Ramos (cell line): ENCODE results near the gene TNFRSF8.

Experiments
- in situ Hi-C: fragments of 300-500 bp; cut with MboI; formaldehyde crosslinking; loops from one replicate; pipeline ENCODE4 v1.14.3; 2022; ENCODE audit warnings: low sequenced_read_pairs; ENCODE audit not compliant: unreplicated experiment

The TNFRSF8 gene

DNA sequence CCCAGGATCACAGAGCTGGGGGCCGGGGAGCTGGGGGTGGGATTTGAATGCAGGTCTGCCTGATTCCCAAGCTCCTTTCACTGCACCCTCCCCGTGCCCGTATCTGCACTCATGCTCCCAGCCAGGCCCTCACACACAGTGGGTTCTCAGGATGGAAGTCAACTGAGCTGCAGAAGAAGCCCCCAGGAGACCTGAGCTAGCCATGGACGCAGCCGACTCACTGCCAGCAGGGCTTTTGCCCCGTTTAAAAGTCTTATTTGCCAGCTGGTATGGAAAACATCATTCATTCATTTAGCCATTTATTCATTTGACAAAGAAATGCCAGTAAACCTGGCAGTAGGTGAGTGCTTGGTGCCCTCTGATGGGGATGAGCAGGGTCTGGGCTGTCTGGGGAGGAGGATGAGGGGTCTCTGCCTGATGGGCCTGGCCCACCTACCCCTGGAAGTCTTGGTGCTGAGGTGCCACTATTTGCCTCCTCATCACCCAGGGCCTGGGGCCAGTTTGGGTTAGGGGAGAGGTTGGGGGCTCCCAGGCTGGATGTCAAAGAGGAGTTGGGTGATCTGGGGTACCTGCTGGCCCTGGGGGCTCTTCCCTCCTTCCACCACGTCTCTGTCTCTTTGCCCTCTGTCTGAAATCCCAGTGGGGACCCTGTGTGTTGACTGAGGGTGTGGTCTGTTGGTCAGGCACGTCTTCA, 106.5 kb downstream of the TNFRSF8 start:
- in situ Hi-C loops = no loop called here

DNA sequence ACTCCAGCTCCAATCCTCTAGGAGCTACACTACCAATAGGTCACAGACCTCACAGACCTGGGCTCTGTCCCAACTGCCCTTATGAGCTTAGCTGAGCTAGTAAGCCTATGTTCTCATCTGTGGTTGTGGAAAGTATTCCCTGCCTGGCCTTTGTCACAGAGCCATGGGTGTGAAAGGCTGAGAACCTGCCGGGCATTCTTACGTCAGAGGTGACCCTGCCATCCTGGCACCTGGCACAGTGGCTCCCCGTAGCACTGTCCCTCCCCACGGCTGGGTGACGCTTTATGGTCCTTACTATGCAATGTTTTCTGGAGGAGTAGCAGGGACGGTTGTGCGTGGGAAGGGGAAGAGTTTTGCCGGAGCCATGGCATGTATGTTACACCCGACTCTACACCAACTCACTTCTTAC, 107.2 kb downstream of the TNFRSF8 start:
- in situ Hi-C loops = no loop called here

DNA sequence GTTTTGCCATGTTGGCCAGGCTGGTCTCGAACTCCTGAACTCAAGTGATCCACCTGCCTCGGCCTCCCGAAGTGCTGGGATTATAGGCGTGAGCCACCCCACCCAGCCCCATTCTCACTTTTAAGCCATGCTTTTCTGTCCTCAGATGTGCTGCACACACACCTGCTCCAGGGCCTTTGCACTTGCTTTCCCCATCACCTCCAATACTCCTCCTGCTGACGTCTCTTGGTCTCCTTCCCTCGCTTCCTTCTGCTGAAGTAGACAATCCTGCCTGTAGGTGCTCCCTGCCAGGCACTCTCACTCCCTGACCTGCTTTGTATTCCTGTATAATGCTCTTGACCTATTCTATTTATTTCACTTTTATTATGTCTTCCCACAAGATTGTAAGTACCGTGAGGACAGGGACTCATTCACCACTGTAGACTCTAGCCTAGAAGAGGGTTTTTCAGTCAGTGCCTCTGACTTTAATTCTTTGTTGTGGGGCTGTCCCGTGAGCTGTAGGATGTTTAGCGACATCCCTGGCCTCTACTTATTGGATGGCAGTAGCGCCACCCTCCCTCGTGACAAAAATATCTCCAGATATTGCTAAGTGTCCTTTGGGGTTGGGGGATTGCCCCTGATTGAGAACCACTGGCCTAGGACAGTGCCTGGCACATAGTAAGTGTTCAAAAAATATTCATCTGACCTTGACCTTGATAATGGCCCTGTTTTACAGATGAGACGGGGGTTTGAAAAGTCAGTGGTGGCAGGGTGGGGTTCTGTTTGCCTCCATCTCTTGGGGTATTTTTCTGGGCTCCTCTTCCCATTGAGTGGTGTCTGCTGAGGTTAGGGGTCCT, 108.3 kb downstream of the TNFRSF8 start:
- in situ Hi-C loops = no loop called here

DNA sequence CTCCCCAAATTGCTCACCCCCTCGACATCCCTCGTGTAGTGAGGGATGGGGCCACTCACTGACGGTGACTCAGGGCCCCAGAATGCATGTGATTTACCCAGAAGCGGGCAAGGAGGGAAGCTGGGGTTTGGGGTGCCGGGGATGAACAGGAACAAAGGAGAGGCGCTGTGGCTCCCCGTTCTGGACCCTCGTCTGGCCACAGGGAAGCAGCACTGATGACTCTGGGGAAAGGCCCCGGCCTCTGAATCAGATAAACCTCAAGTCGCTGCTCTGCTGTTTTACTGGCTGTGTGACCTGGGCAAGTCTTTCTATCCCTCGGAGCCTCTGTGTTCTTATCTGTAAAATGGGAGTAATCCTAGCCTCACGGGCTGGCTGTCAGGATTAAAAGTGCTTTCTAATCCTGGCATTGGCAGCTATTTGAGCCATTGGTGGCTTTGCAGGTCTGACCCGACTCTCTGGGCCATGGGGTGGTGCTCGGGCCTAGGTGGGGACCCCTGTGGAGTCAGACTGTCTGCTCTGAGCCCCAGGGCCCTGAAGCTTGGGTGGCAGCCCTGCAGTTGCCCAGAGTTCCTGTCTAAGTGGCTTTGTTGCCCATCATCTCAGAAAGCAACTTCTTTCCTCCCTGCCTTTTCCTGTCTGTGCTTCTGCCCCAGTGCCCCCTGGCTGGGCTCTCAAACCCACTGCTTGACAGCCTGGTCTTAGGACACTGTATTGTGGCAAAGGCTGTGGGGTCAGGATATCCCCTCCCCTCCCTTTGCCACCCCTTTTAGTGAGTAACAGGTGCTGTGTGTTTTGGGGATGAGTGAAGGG, 109.1 kb downstream of the TNFRSF8 start:
- in situ Hi-C loops = no loop called here

DNA sequence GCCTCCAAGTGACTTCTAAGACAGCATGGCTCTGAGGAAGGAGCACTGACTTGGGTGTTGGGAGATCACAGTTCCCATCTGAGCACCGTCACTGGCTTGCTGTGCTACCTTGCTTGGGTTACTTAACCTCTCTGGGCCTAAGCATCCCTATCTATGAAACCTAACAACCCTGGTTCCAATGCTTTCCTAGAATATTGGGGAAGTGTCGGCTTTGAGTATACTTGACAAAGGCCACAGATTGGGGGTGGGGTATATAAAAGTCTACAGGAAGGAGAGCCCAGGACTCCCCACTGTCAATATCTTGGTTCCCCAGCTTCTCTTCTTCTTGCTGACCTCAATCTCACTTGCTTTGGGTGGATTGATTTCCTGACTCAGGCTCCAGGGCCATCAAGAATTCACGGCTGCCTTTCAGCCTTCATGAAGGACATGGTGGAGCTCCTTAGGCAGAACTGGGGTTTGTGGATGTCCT, 110.0 kb downstream of the TNFRSF8 start:
- in situ Hi-C loops = no loop called here

DNA sequence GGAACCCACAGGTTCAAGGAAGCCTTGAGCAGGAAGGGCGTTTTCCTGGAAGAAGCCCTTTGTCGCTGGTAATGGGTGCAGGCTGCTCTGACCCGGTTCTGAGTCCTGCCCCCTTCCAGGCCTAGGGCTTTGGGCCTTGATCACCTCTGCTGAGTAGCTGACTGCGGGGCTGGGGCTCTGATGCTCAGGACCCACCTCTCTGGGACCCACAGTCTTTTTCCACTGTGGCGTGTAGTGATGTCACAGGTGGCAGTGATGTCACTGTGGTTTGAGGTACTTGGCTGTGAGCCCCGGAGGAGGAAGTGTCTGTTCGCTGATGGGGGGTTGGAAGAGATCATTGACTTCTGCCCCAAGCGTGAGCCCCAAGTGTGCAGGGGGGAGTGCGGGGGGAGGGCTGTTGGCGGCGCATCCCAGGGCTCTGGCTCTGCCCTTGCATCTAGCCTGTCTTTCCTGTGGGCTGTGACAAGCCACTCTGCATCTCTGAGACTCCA, 110.6 kb downstream of the TNFRSF8 start:
- in situ Hi-C loops = no loop called here

DNA sequence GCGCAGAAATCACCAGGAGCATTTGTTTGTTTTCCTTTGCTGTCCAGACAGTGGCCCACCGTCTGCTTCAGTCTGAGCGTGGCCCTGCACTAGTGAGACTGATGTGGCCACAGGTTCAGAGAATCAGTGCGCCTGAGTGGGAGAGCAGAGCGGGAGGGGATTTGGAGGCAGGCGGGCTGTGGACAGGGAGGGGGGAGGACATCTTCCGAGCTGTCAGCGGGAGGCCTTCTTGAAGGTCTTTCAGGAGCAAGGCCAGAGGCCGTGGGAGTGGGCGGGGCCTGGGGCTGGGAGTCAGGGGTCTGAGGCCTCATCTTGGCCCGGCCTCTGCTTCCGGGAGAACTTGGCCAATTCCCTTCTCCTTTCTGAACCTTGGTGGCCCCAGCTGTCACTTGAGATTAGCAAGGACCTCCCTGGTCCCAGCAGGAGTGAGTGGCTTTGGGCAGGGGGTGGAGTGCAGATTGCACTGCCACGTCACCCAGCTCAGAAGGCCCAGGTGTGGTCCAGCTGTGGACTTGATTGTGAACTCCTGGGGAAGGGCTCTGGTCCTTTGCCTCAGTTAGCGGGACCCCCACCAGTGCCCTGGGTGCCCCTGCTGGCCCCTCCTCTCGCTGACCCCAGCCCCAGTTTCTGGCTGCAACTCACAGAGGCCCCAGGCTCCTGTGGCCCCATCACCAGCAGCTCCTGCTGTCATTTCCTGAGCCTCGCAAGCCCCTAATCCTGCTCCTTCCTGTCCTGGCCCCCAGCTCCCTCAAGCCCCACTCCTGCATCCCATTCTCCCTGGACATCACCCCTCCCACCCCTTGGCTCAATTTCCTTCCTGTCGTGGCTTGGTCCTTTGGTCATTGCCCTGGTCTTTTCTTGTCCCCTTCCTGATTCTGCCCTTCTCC, 112.1 kb downstream of the TNFRSF8 start:
- in situ Hi-C loops = no loop called here

DNA sequence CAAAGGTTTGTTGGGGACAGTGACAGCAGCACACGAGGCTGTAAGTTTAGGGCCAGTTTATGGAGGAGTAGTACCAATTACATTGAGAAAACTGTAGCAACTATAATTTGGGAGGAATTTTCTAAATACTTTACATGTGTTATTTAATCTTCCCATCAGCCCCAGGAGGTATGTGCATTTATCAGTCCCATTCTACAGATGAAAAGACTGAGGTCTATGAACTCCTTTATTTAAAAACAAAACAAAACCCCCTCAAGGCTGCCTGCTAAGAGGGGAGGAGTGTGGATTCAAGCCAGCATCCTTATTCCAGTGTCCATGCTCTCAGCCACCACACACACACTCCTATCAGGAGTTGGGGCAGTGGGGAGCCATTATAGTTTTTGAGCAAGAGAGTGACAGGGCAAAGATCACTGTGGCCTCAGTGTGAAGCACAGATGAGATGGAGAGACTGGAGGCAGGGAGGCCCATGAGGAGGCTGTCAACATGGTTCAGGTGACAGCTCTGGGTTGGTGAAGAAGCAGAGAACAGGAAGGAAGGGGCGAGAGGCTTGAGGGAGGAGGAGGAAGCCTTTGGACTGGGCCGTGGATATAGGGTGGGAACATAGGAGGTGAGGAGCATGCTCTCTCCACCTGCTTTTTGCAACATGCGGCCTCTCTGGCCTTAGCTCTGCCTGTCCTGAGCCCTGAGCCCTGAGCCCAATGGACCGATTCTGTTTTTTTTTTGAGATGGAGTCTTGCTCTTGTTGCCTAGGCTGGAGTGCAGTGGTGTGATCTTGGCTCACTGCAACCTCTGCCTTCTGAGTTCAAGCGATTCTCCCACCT, 113.4 kb downstream of the TNFRSF8 start:
- in situ Hi-C loops = no loop called here

DNA sequence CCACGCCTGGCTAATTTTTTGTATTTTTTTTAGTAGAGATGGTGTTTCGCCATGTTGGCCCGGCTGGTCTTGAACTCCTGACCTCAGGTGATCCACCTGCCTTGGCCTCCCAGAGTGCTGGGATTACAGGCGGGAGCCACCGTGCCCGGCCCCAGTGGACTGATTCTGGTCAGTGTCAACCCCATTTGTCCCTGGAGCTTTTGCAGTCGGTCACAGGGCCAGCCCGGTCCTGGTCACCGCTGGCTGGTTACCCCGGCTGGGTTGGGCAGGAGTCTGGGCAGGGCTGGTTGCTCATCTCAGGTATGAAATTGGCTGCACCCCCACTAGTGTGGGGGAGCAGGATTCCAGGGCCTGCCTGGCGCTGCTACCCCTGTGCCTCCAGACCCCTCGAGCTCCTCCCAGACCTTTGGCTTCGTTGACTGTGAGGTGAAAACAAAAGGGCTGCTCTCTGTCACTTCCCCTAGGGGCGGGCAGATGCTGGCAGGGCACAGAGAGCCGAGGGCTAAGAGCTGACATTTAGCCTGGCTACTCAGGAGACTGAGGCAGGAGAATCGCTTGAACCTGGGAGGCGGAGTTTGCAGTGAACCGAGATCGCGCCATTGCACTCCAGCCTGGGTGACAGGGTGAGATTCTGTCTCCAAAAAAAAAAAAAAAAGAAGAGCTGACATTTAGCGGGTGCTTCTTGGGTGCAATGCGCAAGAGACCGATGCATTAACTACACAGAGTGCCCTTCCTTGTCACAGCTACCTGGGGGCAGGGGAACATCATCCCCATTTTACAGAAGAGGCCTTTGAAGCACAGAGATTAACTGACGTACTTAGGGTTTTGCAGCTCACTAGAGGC, 114.3 kb downstream of the TNFRSF8 start:
- in situ Hi-C loops = no loop called here

DNA sequence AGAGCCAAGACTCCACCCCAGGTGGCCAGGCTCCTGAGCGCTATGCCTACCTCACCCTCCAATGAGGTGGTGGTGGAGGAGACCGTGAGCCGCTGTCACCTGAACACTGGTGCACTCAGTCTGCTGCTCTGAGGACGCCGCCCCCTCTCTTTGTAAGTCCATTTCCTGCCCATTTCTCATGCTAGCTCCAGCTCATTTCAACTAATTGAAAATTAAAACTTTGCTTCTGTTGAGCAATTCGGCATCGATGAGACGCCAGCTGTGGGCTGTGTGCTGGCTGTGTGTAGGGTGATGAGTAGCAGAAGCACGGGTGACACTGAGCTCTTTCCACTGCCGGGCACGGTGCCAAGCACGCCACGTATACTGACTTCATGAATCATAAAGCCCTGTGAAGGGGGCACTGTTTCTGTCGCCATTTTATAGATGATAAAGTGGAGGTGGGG, 114.9 kb downstream of the TNFRSF8 start:
- in situ Hi-C loops = no loop called here

DNA sequence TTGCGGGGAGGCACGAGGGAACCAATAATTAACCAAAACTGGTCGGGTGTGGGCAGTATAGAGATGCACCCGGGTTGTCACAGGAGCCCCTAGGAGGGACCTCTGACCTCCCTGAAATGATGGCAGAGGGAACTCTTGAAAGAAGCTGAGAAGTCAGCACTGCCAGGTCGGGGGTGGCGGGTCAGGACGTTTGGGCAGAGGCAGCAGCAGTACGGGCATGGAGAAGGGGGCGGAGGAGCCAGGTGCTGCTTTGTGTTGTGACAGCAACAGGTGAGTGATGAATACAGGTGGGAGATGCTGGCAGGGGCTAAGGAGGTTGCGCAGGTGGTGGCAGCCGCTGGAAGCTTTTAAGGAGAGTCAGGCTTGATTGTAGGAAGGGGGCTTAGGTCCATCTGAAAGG, 115.4 kb downstream of the TNFRSF8 start:
- in situ Hi-C loops = no loop called here

DNA sequence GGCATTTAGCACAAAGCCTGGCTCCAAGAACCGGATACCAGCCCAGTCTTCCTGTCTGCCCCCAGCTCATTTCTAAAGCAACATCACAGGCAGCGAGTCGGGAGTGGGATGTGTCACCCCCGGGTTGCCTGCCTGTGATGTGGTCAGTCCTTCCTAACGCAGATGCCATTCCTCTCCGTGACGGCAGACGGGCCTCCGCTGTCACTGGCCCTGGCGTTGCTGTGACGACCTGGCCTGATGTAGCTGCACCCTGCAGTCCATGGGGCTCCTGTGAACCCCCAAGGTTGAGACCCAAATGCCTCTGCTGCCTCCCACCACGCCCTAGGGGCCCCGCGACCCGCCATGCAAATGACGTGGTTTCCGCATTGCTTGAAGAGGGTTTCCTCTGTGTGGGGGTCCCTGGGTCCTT, 116.0 kb downstream of the TNFRSF8 start:
- in situ Hi-C loops = no loop called here

DNA sequence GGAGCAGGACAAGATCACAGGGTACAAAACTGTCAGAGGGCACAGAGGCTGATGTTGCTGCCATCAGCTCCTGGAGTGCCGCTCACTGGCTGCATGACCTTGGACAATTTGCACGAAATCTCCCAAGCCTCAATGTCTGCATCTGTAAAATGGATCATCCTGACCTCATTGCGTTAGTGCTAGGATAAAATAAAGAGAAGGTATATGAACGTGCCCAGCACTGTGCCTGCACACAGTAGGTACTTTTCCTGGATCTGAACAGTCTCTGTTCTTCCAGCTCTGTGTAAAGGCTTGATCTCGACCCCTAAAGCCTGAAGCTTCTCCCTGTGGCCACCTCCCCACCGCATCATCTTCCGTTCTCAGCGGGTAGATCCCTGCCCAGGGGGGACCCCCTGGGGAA, 116.6 kb downstream of the TNFRSF8 start:
- in situ Hi-C loops = no loop called here

DNA sequence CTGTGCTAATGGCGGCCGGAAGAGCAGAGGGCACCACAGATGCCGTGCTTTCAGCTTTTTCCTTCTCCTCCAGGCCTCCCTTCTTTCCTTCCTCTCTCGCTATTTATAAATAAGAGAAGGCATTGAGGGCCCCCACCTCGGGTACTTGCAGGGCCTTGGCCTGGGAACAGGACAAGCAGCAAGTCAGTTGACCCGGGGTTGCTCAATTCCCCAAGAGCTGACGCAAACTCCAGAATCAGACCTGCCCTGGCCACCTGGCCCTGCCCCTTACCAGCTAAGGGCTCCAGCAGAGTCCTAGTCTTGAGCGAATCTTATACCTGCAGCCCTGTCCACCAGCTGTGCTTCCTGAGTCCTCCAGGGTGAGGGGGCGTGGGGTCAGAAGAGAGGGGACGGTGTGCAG, 117.2 kb downstream of the TNFRSF8 start:
- in situ Hi-C loops = no loop called here

DNA sequence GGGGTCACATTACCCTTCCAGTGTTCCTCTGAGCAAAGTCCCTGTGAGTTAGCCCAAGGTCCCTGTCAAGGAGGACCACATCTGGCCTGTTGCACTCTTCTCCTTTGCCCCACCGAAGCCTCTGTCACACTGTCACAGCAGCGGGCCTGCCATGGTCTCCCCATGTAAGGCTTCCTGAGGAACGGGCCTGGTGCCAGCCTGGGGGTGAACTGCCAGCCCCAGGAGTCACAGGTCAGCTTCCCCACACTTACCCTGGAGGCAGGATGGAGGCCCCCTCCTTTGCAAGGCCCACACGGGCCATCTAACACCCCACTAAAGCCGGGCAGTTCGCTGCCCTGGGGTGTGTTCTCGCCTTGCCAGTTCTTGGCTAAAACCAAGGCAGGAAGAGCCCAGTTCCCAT, 117.8 kb downstream of the TNFRSF8 start:
- in situ Hi-C loops = no loop called here

DNA sequence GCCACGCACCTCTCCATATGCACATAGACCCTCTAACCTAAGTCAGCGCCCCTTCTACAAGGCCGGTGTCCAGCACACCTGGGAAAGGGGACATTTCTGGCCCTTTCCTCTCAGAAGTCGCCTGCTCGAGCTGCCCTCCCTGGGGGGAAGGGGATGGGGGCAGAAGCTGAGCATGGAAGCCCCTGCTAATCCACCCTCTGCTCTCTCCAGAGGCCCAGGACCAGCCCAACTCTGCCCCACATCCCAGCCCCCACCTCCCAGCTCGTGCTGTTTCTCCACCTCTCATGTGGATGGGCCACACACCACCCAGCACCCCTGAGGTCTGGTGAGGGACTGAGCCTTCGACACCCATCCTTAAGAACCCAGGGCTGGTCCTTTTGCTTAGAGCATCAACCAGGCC, 118.5 kb downstream of the TNFRSF8 start:
- in situ Hi-C loops = no loop called here

DNA sequence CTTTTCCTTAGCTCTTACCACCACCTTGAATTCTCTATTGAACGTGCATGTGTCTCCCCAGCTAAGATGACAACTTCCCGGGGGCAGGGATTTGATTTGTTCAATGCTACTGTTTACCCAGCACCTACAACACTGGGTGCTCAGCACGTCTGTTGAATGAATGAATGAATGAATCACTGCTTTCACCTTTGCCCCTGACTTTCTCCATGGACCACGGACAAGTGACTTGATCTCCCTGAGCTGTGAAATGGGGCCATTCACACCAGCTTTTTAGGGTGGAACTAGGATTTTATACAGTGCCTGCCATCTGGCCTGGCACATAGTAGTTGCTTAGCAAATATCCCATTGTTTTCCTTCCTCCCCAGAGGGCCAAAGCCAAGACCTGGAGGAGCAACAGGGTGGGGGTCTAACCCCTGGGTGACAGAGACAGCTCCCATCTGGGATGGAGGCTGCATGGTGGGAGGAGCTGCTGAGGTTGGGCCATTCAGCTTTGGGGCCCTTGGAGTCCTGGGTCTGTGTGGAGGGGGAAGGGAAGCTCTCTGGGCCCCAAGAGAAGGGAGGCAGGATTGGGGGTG, 119.4 kb downstream of the TNFRSF8 start:
- in situ Hi-C loops = no loop called here
